Measurements from ENCODE around the gene CORO1C.

- TF ChIP-seq, protein P1, sequence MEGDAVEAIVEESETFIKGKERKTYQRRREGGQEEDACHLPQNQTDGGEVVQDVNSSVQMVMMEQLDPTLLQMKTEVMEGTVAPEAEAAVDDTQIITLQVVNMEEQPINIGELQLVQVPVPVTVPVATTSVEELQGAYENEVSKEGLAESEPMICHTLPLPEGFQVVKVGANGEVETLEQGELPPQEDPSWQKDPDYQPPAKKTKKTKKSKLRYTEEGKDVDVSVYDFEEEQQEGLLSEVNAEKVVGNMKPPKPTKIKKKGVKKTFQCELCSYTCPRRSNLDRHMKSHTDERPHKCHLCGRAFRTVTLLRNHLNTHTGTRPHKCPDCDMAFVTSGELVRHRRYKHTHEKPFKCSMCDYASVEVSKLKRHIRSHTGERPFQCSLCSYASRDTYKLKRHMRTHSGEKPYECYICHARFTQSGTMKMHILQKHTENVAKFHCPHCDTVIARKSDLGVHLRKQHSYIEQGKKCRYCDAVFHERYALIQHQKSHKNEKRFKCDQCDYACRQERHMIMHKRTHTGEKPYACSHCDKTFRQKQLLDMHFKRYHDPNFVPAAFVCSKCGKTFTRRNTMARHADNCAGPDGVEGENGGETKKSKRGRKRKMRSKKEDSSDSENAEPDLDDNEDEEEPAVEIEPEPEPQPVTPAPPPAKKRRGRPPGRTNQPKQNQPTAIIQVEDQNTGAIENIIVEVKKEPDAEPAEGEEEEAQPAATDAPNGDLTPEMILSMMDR (IDR thresholded peaks at IDR 0.05), result no peak
- no peak for TF ChIP-seq EZH2 (IDR thresholded peaks at IDR 0.05)
- TF ChIP-seq EZH2phosphoT487 (IDR thresholded peaks at IDR 0.05), result no peak
These were observed 4.5 kb upstream of the CORO1C start for GRCh38 chr12:108735855-108736254.
